Measurements from ENCODE around the gene TRMU.

The TRMU gene

GRCh38 chr22:46350121-46350520 lies 14.6 kb downstream of the TRMU start:
- Histone ChIP-seq H4K8ac (ENCODE audit: low read depth, low read length) (no peak overlapping the region), H3K27ac (ENCODE audit: low read depth, low read length) (no peak overlapping the region), H4K5ac (ENCODE audit: low read length) (no peak overlapping the region), H2BK5ac (ENCODE audit: low read length) (no peak overlapping the region), H3K4ac (ENCODE audit: low read depth, low read length) (no peak overlapping the region), H3K79me1 (ENCODE audit: low read length) (peaks cover 16% of the 10 kb centered on the region), H3K36me3 (ENCODE audit: control insufficient read depth, insufficient read depth, low read length) (peaks cover 51% of the 10 kb centered on the region), H3K9ac (ENCODE audit: low read length) (no peak overlapping the region), H2BK15ac (replicated peaks; ENCODE audit: low read depth) (no peak overlapping the region), H3K4me2 (ENCODE audit: low read length) (no peak overlapping the region), H2BK120ac (ENCODE audit: low read depth, low read length) (no peak overlapping the region), H3K18ac (ENCODE audit: low read length) (no peak overlapping the region), H3K27me3 (ENCODE audit: insufficient read depth, low read length, poor library complexity) (no peaks in the 10 kb centered on the region), H2AK5ac (ENCODE audit: low read length) (no peak overlapping the region), H3K4me3 (ENCODE audit: low read length) (no peak overlapping the region), H3K79me2 (ENCODE audit: control insufficient read depth, insufficient read depth, low read length) (peaks cover 2% of the 10 kb centered on the region), H3K23ac (ENCODE audit: low read length) (no peak overlapping the region), H3K56ac (ENCODE audit: low read length) (no peak overlapping the region), H3K4me1 (ENCODE audit: control insufficient read depth, low read depth, low read length) (no peaks in the 10 kb centered on the region)
- WGBS (ENCODE audit: extremely low coverage, insufficient coverage, low lambda C conversion rate), result no CpG with 5 or more reads among the region's 7 CpGs
- DNase-seq, result no peak

GRCh38 chr22:46350646-46351045 lies 15.1 kb downstream of the TRMU start:
- Histone ChIP-seq H2BK120ac (ENCODE audit: low read depth, low read length) (no peak overlapping the region), H3K4me1 (ENCODE audit: control insufficient read depth, low read depth, low read length) (no peaks in the 10 kb centered on the region), H3K27me3 (ENCODE audit: insufficient read depth, low read length, poor library complexity) (no peaks in the 10 kb centered on the region), H3K36me3 (ENCODE audit: control insufficient read depth, insufficient read depth, low read length) (peaks cover 49% of the 10 kb centered on the region), H2BK5ac (ENCODE audit: low read length) (no peak overlapping the region), H3K18ac (ENCODE audit: low read length) (no peak overlapping the region), H3K79me2 (ENCODE audit: control insufficient read depth, insufficient read depth, low read length) (no peaks in the 10 kb centered on the region), H4K5ac (ENCODE audit: low read length) (no peak overlapping the region), H3K79me1 (ENCODE audit: low read length) (peaks cover 16% of the 10 kb centered on the region), H3K4ac (ENCODE audit: low read depth, low read length) (no peak overlapping the region), H3K27ac (ENCODE audit: low read depth, low read length) (no peak overlapping the region), H3K56ac (ENCODE audit: low read length) (no peak overlapping the region), H3K4me3 (ENCODE audit: low read length) (no peak overlapping the region), H2AK5ac (ENCODE audit: low read length) (no peak overlapping the region), H3K4me2 (ENCODE audit: low read length) (no peak overlapping the region), H2BK15ac (replicated peaks; ENCODE audit: low read depth) (no peak overlapping the region), H3K23ac (ENCODE audit: low read length) (no peak overlapping the region), H3K9ac (ENCODE audit: low read length) (no peak overlapping the region), H4K8ac (ENCODE audit: low read depth, low read length) (no peak overlapping the region)
- no peak for DNase-seq
- no CpG with 5 or more reads among the region's 20 CpGs for WGBS (ENCODE audit: extremely low coverage, insufficient coverage, low lambda C conversion rate)

GRCh38 chr22:46351131-46351735 lies 15.7 kb downstream of the TRMU start:
- Histone ChIP-seq H3K36me3 (ENCODE audit: control insufficient read depth, insufficient read depth, low read length) (peaks cover 51% of the 10 kb centered on the region), H3K18ac (ENCODE audit: low read length) (no peak overlapping the region), H3K4ac (ENCODE audit: low read depth, low read length) (no peak overlapping the region), H2BK15ac (replicated peaks; ENCODE audit: low read depth) (no peak overlapping the region), H3K27me3 (ENCODE audit: insufficient read depth, low read length, poor library complexity) (no peaks in the 10 kb centered on the region), H3K27ac (ENCODE audit: low read depth, low read length) (no peak overlapping the region), H2BK5ac (ENCODE audit: low read length) (no peak overlapping the region), H3K4me3 (ENCODE audit: low read length) (no peak overlapping the region), H3K4me2 (ENCODE audit: low read length) (no peak overlapping the region), H3K23ac (ENCODE audit: low read length) (no peak overlapping the region), H3K79me1 (ENCODE audit: low read length) (peaks cover 16% of the 10 kb centered on the region), H3K9ac (ENCODE audit: low read length) (no peak overlapping the region), H2AK5ac (ENCODE audit: low read length) (no peak overlapping the region), H3K56ac (ENCODE audit: low read length) (no peak overlapping the region), H3K4me1 (ENCODE audit: control insufficient read depth, low read depth, low read length) (no peaks in the 10 kb centered on the region), H3K79me2 (ENCODE audit: control insufficient read depth, insufficient read depth, low read length) (no peaks in the 10 kb centered on the region), H4K5ac (ENCODE audit: low read length) (no peak overlapping the region), H2BK120ac (ENCODE audit: low read depth, low read length) (no peak overlapping the region), H4K8ac (ENCODE audit: low read depth, low read length) (no peak overlapping the region)
- no CpG with 5 or more reads among the region's 28 CpGs for WGBS (ENCODE audit: extremely low coverage, insufficient coverage, low lambda C conversion rate)
- DNase-seq, result no peak

- no CpG with 5 or more reads among the region's 23 CpGs for WGBS (ENCODE audit: extremely low coverage, insufficient coverage, low lambda C conversion rate)
- no peak overlapping the region for H3K4me2 ChIP-seq (ENCODE audit: low read length)
- H3K36me3 ChIP-seq (ENCODE audit: control insufficient read depth, insufficient read depth, low read length), result peaks cover 50% of the 10 kb centered on the region
Observed at GRCh38 chr22:46351767-46352166, 16.3 kb downstream of the TRMU start.

GRCh38 chr22:46352276-46352675 lies 16.8 kb downstream of the TRMU start:
- no peak overlapping the region for H2BK120ac ChIP-seq (ENCODE audit: low read depth, low read length)
- H2BK15ac ChIP-seq (replicated peaks; ENCODE audit: low read depth), result no peak overlapping the region
- H3K18ac ChIP-seq (ENCODE audit: low read length), result no peak overlapping the region
- H3K79me1 ChIP-seq (ENCODE audit: low read length), result peaks cover 10% of the 10 kb centered on the region
- H4K5ac ChIP-seq (ENCODE audit: low read length), result no peak overlapping the region
- no peak overlapping the region for H3K23ac ChIP-seq (ENCODE audit: low read length)
- no peak overlapping the region for H3K4ac ChIP-seq (ENCODE audit: low read depth, low read length)
- H3K36me3 ChIP-seq (ENCODE audit: control insufficient read depth, insufficient read depth, low read length), result peaks cover 48% of the 10 kb centered on the region
- no peaks in the 10 kb centered on the region for H3K79me2 ChIP-seq (ENCODE audit: control insufficient read depth, insufficient read depth, low read length)
- H2BK5ac ChIP-seq (ENCODE audit: low read length), result no peak overlapping the region
- no peak overlapping the region for H3K4me2 ChIP-seq (ENCODE audit: low read length)
- no peak overlapping the region for H3K9ac ChIP-seq (ENCODE audit: low read length)
- no peak overlapping the region for H3K56ac ChIP-seq (ENCODE audit: low read length)
- no peaks in the 10 kb centered on the region for H3K4me1 ChIP-seq (ENCODE audit: control insufficient read depth, low read depth, low read length)
- H3K4me3 ChIP-seq (ENCODE audit: low read length), result no peak overlapping the region
- no CpG with 5 or more reads among the region's 10 CpGs for WGBS (ENCODE audit: extremely low coverage, insufficient coverage, low lambda C conversion rate)
- no peaks in the 10 kb centered on the region for H3K27me3 ChIP-seq (ENCODE audit: insufficient read depth, low read length, poor library complexity)
- no peak for DNase-seq
- no peak overlapping the region for H3K27ac ChIP-seq (ENCODE audit: low read depth, low read length)
- H2AK5ac ChIP-seq (ENCODE audit: low read length), result no peak overlapping the region
- H4K8ac ChIP-seq (ENCODE audit: low read depth, low read length), result no peak overlapping the region

More at GRCh38 chr22:46351767-46352166, 16.3 kb downstream of the TRMU start:
- Histone ChIP-seq H4K8ac (ENCODE audit: low read depth, low read length) (no peak overlapping the region), H3K79me1 (ENCODE audit: low read length) (peaks cover 13% of the 10 kb centered on the region), H3K4me1 (ENCODE audit: control insufficient read depth, low read depth, low read length) (no peaks in the 10 kb centered on the region), H2BK5ac (ENCODE audit: low read length) (no peak overlapping the region), H2BK15ac (replicated peaks; ENCODE audit: low read depth) (no peak overlapping the region), H3K18ac (ENCODE audit: low read length) (no peak overlapping the region), H4K5ac (ENCODE audit: low read length) (no peak overlapping the region), H3K9ac (ENCODE audit: low read length) (no peak overlapping the region), H3K27me3 (ENCODE audit: insufficient read depth, low read length, poor library complexity) (no peaks in the 10 kb centered on the region), H3K4me3 (ENCODE audit: low read length) (no peak overlapping the region), H2BK120ac (ENCODE audit: low read depth, low read length) (no peak overlapping the region), H2AK5ac (ENCODE audit: low read length) (no peak overlapping the region), H3K23ac (ENCODE audit: low read length) (no peak overlapping the region), H3K27ac (ENCODE audit: low read depth, low read length) (no peak overlapping the region), H3K79me2 (ENCODE audit: control insufficient read depth, insufficient read depth, low read length) (no peaks in the 10 kb centered on the region), H3K4ac (ENCODE audit: low read depth, low read length) (no peak overlapping the region), H3K56ac (ENCODE audit: low read length) (no peak overlapping the region)
- no peak for DNase-seq
